Pancreas (tissue), 10 donors: Measurements from ENCODE around the gene RNF145. TPM values are rescaled to one million over a fixed set of nuclear protein-coding genes. Genes with fewer than 3 reads are reported as not detected.

Experiments
- ATAC-seq, 4 donors: fragments of 200-7000 bp; cut with Tn5 transposase; one replicate each; pipeline versions ENCODE4 v1.8.0 to v1.9.1; 2020; ENCODE audit warnings: mild to moderate bottlenecking in 4 of 4, moderate library complexity in 4 of 4
- DNase-seq, 6 donors: peaks; one replicate each; pipeline ENCODE4 v3.0.0-alpha.2; 2020
- FAIRE-seq: peaks from 2 replicates; lab custom pipeline; 2012; peaks lifted over from hg19 to GRCh38; lab: Jason Lieb, UNC
- H3K27ac ChIP-seq, 4 donors: fragments of 200-600 bp; sonication (generic); 1 replicate in 3 of 4; 2 replicates in 1 of 4; pipeline versions ENCODE4 v1.5.0 to v1.8.0; 2020
- H3K27me3 ChIP-seq, 4 donors: fragments of 200-600 bp; one replicate each; pipeline ENCODE4 v1.8.0; 2021
- H3K36me3 ChIP-seq, 3 donors: fragments of 200-600 bp; sonication (generic) in 1 of 3; one replicate each; pipeline versions ENCODE4 v1.5.0 to v1.8.0; 2020 to 2021
- H3K4me1 ChIP-seq, 3 donors: fragments of 200-600 bp; one replicate each; pipeline ENCODE4 v1.8.0; 2021
- H3K4me3 ChIP-seq, 4 donors: fragments of 200-600 bp; sonication (generic) in 2 of 4; one replicate each; pipeline versions ENCODE4 v1.5.0 to v1.8.0; 2020 to 2021
- H3K9me3 ChIP-seq, 4 donors: fragments of 200-600 bp; one replicate each; pipeline ENCODE4 v1.8.0; 2021
- CTCF ChIP-seq, 4 donors: fragments of 200-600 bp; sonication (generic) in 3 of 4; IDR thresholded peaks; one replicate each; pipeline versions ENCODE4 v1.5.0 to v1.8.0; 2021; ENCODE audit warnings: antibody characterized with exemption in 4 of 4
- WGBS, 2 donors: extraction: QIAGEN DNeasy Blood & Tissue Kit; methylation state at CpG; one replicate each; pipeline ENCODE4 v1.1.7; 2013; 5-methylcytosine and 5-hydroxymethylcytosine counted together
- intact Hi-C, 3 donors: fragments of 100-400 bp; cut with DNase I; formaldehyde crosslinking; loops; one replicate each; pipeline versions ENCODE4 v1.11.1 to v1.14.2; 2022
- polyA plus RNA-seq, 2 donors: library from polyadenylated mRNA; stranded (reverse); fragments of 200-250 nt; gene quantifications; one replicate each; pipeline ENCODE4 v1.2.3, GENCODE V29; 2013
- total RNA-seq, 6 donors: library from RNA; stranded (reverse); fragmentation: NEBNext Ultra II Directional in 4 of 6; extraction: Animal tissue kit (Norgen Biotek cat#: 25700) in 4 of 6; gene quantifications; one replicate each; pipeline versions ENCODE4 v1.2.1 to v1.2.4, GENCODE V29; 2021 to 2023
- donor health status: healthy with polysubstance abuse.
- donor health status: DM: no; HTN: no; CAD: no; lungs with moderate emphysema.
- donor health status: DM: no; HTN: no; CAD: no.
- donor health status: control.
- donor health status: control.
- donor health status: Bipolar disorder and iron deficiency.
- donor health status: DM: yes; HTN: yes; CAD: no.
- donor health status: DM: no; HTN: no; CAD: no.
- donor health status: DM: no; HTN: no; CAD: no.
- donor health status: DM: yes; HTN: yes; CAD: no.

RNF145 gene
- total and polyA plus RNA-seq, 8 donors, result 6.9 to 33.6 (median 14.5) TPM

- ATAC-seq (no peak), DNase-seq (no peak), FAIRE-seq (no peak)
- no peaks in the 10 kb centered on the region for H3K36me3 ChIP-seq
- H3K9me3 ChIP-seq, result no peaks in the 10 kb centered on the region
- no peak for TF ChIP-seq CTCF (IDR thresholded peaks at IDR 0.05)
- H3K4me3 ChIP-seq, result no peak overlapping the region
- intact Hi-C loops, result no loop called here
- H3K27me3 ChIP-seq, result no peaks in the 10 kb centered on the region
- 92% methylated on average over 2 of the region's 2 CpGs for WGBS, 2 donors
- no peak overlapping the region for H3K27ac ChIP-seq
- peaks cover 0 to 8% (median 4%) of the 10 kb centered on the region in 3 donors for H3K4me1 ChIP-seq
These were observed 9.6 kb downstream of the RNF145 start for GRCh38 chr5:159199780-159200179.

DNA sequence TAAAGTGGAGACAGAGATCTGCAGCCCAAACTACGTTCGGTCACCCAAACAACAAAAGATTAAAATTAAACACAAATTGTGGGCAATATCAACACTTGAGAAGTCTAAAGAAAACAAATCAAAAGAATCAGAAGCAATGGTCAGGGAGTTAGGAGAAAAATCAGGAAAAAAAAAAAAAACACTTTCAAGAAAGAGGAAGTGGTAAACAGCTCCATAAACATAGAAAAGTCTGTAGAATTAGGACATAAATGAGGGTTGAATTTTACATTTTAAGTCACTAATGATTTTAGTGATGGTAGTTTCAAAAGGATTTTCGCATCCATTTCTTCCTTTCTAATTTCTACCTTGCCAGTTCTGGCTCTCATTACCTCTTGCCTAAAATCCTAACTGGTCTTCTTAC lies 10.1 kb downstream of the RNF145 start:
- no peaks in the 10 kb centered on the region for H3K36me3 ChIP-seq
- ATAC-seq (no peak), DNase-seq (no peak), FAIRE-seq (no peak)
- no peak overlapping the region for H3K27ac ChIP-seq
- TF ChIP-seq CTCF (IDR thresholded peaks at IDR 0.05), result no peak
- H3K9me3 ChIP-seq, result no peaks in the 10 kb centered on the region
- WGBS, 2 donors, result 94 to 95% methylated on average over 3 of the region's 3 CpGs
- intact Hi-C loops, result no loop called here
- H3K4me1 ChIP-seq, result peaks cover 0 to 3% (median 0%) of the 10 kb centered on the region in 3 donors
- H3K27me3 ChIP-seq, result no peaks in the 10 kb centered on the region
- H3K4me3 ChIP-seq, result no peak overlapping the region

- intact Hi-C loops, result no loop called here
- H3K36me3 ChIP-seq, result no peaks in the 10 kb centered on the region
- H3K27me3 ChIP-seq, result no peaks in the 10 kb centered on the region
- FAIRE-seq (no peak), DNase-seq (no peak), ATAC-seq (peak in 1 of 4 donors; percentile 40)
- TF ChIP-seq CTCF (IDR thresholded peaks at IDR 0.05), result no peak
- no peaks in the 10 kb centered on the region for H3K4me1 ChIP-seq
- WGBS, 2 donors, result 95 to 96% methylated on average over 5 of the region's 5 CpGs
- no peak overlapping the region for H3K27ac ChIP-seq
- no peak overlapping the region for H3K4me3 ChIP-seq
- no peaks in the 10 kb centered on the region for H3K9me3 ChIP-seq
These were observed 11.0 kb downstream of the RNF145 start for GRCh38 chr5:159198063-159199036.

- DNase-seq, result no peak
- Histone ChIP-seq H3K4me3 (no peak overlapping the region), H3K27ac (no peak overlapping the region), H3K36me3 (no peaks in the 10 kb centered on the region), H3K4me1 (no peaks in the 10 kb centered on the region), H3K27me3 (no peaks in the 10 kb centered on the region), H3K9me3 (no peaks in the 10 kb centered on the region)
- intact Hi-C loops, result no loop called here
- no peak for FAIRE-seq
- 92 to 97% methylated on average over 2 of the region's 2 CpGs for WGBS, 2 donors
- no peak for TF ChIP-seq CTCF (IDR thresholded peaks at IDR 0.05)
- ATAC-seq, result no peak
These were observed 13.6 kb downstream of the RNF145 start for GRCh38 chr5:159195775-159196174.

- 97 to 98% methylated on average over 3 of the region's 3 CpGs for WGBS, 2 donors
- no peak for TF ChIP-seq CTCF (IDR thresholded peaks at IDR 0.05)
- Histone ChIP-seq H3K27me3 (no peaks in the 10 kb centered on the region), H3K36me3 (no peaks in the 10 kb centered on the region), H3K9me3 (no peaks in the 10 kb centered on the region), H3K4me3 (no peak overlapping the region), H3K27ac (no peak overlapping the region), H3K4me1 (no peaks in the 10 kb centered on the region)
- FAIRE-seq, result no peak
- intact Hi-C loops, result no loop called here
- no peak for ATAC-seq
- DNase-seq, result no peak
These were observed 19.2 kb downstream of the RNF145 start for GRCh38 chr5:159190170-159190569.
